GM10847 (cell line): ENCODE results near the gene ALKBH1.

Experiments
- POLR2A ChIP-seq: IDR thresholded peaks from 2 replicates; pipeline ENCODE4 v1.6.1; 2011; ENCODE audit not compliant: insufficient read length; ENCODE audit errors: extremely low read depth

ALKBH1 gene, protein sequence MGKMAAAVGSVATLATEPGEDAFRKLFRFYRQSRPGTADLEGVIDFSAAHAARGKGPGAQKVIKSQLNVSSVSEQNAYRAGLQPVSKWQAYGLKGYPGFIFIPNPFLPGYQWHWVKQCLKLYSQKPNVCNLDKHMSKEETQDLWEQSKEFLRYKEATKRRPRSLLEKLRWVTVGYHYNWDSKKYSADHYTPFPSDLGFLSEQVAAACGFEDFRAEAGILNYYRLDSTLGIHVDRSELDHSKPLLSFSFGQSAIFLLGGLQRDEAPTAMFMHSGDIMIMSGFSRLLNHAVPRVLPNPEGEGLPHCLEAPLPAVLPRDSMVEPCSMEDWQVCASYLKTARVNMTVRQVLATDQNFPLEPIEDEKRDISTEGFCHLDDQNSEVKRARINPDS

DNA sequence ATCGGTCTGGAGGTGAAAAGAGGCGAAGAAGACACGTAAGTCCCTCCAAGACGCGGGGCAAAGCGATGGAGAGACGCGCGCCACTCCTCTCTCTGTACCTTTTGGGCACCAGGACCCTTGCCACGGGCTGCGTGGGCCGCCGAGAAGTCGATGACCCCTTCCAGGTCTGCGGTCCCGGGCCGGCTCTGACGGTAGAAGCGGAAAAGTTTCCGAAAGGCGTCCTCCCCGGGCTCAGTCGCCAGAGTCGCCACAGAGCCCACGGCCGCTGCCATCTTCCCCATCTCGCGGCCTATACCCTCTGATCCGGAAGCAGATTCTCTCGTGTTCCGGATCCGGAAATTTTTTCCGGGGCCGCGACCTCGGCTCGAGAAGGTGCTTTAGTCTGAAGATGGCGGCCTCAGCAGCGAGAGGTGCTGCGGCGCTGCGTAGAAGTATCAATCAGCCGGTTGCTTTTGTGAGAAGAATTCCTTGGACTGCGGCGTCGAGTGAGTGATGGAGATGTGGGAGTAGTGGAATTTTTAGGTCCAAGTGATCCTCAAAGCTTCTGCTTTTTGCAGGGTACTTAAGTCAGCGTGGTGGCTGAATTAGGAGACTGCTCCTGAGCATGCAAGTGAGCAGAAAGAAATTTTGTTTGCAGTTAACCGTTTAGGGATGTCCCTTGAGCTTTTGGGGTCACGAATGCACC, at the start of gene ALKBH1, which contains the start of gene SLIRP:
Gene ALKBH1 (minus strand): TSS at position 300 of the 685 bp plus-strand sequence. CDS start 19 bp downstream, at position 281.
Gene SLIRP (plus strand): TSS at position 380 of the 685 bp plus-strand sequence. CDS start 9 bp downstream, at position 389.
- peak; percentile 90 for TF ChIP-seq POLR2A

DNA sequence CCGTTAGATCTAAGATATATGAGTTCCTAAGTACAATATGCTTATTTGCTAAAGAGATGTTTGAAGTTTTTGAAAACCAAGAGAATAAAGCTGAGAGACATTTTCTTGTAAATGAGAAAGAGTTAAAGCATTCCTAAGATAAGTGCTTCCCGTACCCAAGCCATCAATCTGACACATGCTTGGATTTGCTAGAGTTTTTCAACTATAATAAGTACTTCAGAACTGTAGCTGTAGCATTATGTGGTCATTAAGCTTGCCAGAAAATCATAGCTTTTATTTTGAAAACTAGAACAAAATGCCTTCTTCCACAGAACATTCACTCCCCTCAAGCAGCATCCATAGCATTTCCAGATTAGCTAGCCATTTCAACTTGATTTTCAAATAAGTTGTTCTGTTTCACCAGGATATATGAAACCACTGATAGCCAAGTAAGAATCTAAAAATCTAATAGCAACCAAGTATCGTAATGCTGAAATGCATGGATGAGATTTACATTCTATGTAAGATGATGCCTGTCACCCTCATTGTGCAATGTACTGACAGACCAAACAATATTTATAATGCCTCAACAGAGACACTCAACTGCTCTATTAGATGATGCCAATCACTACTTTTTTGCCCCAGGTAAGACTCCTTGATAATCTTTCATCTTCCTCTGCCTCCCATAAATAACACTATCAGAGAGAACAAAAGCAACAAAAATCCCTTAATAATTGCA, 45.1 kb upstream of the ALKBH1 start:
- no peak for TF ChIP-seq POLR2A

DNA sequence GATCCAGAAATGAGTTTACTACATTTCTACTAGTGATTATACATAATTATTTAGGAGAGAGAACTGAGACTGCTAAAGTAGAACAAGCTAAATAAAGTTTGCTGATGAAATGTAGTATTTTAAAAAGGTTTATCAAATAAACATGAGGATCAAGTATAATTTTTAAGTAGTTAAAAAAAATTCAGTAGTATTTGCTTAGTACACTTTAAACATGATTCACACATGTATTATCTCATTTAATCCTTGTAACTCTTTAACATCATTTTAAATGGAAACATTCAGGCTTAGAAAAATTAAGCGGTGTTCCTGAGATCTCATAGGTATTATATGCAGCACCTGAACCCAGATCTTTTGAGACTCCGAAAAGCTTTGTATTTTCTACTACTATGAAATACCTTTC, 44.4 kb upstream of the ALKBH1 start:
- no peak for TF ChIP-seq POLR2A

DNA sequence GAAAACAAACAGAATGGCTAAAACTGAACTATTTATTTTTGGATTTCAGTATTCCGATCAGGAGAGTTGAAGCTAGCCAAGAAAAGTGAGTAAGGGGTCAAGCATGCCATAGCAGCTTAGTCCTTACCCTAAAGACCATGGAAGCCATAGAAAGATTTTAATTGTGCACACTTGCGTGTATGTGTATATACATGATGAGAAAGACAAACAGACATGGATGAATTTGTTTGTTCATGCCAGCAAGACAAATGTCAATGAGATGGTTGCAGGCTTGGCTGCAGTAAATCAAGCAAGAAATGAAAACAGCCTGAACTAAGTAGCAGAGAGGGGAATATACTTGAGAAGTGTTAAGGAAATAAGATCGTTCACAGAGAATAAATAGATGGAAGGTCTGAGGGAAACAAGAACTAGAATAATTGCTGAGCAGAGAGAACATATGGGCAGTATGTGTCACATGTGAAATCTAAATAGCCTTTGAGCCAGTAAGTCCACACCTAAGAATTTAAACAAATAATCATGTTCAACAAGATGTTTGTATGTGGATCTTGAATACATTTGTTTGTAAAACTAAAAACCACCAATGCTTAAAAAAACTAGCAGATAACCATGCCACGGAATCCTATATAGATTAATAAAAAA, 38.4 kb upstream of the ALKBH1 start:
- no peak for TF ChIP-seq POLR2A

DNA sequence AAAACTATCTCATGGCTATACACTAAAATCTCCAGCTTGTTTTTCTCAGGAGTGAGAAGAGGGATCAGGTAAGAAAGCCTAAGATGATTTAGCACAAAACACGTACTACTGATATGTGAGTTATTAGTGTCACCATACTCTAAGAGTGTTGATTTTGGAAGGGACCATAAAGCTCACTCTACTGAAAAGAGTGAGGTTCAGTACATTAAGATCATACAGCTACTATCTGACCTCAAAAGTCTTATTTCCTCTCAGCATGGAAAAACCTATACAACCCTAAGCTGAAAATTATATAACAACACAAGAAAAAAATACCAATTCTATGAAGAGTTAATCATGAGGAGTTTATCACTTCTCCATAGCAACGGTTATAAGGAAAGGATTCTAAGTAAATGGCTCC, 33.6 kb upstream of the ALKBH1 start:
- no peak for TF ChIP-seq POLR2A

DNA sequence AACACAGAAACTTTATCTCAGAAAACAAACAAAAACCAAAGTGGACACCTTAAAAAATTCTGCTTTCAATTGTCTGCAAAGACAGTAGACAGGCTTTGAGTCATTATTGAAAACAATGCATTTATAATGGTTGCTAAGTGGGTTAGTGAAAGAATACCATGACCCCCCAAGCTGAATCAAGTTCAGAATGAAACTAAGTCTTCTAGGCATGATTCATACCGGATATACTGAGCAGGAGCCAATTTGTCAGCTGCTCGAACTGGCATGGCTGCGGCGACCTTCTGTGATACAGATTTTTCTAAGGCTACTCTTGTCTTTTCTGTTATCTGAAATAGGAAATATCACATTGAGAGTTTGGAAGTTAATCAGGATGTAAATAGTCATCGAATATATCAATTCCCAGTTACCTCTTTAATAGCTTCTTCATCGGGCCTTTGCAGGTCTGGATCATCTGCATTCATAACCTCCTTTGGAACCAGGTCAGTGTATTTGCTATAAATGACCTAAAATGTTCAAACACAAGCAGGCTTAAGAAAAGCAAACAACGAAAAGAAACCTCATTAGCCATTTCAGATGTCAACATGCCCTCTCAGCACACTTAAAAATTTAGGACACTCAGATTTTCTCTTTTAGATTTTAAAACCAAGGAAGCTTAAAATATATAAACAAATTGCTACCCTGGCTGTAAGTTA, 30.9 kb upstream of the ALKBH1 start:
- no peak for TF ChIP-seq POLR2A

DNA sequence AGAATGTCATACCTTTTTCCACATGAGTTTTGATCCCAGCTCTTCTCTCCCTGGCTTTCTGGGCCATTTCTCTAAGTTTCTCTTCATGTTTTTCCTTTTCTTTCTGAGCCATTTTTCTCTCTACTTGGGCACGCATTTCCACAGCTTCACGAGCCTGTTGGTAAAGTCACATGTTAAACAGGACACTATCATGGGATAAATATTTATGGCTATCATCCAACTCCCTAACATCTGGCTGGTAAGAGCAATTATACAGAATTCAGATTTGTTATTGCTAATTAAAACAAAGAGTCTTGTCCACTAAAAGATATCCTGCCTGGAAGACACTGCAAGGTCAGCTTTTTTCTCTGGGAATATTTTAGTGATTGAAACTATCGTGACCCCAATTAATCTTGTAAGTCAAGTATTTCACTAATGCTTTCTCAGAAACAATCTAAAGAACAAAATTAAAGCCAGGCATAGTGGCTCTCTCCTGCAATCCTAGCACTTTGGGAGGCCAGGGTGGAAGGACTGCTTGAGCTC, 23.2 kb upstream of the ALKBH1 start:
- TF ChIP-seq POLR2A: no peak

DNA sequence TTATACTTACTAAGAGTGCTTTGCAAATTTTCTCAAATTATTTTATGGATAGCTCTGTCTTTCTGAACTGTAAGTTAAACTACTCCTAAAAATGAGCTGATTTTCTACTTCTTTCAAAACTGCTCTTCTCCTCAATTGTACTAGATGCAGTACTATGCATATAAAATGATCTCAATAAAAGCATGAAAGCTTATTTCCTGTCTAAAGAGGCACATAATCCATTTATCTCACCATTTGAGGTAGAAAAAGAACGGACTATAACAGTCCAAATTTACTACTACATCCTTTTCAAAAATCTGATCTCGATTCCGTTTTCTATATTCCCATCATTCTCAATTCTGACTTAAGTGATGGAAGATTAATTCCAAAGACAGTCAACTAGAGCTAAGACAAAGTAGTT, 14.5 kb upstream of the ALKBH1 start:
- TF ChIP-seq POLR2A: no peak

DNA sequence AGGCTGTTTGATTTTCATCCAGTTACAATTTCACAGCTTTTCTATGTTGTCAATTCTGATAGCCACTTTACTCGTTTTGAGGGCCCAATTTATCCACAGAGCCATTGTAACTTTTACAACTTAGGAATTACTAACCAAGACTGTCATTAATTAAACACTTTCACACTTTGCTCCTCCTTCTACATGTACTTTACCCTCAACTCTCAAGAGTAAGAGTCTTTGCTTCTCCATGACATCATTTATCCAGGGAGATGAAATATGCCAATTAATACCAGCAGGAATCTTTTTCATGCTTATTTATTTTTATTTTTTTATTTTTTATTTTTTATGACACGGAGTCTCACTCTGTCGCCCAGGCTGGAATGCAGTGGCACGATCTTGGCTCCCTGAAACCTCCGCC, 13.6 kb upstream of the ALKBH1 start:
- no peak for TF ChIP-seq POLR2A

DNA sequence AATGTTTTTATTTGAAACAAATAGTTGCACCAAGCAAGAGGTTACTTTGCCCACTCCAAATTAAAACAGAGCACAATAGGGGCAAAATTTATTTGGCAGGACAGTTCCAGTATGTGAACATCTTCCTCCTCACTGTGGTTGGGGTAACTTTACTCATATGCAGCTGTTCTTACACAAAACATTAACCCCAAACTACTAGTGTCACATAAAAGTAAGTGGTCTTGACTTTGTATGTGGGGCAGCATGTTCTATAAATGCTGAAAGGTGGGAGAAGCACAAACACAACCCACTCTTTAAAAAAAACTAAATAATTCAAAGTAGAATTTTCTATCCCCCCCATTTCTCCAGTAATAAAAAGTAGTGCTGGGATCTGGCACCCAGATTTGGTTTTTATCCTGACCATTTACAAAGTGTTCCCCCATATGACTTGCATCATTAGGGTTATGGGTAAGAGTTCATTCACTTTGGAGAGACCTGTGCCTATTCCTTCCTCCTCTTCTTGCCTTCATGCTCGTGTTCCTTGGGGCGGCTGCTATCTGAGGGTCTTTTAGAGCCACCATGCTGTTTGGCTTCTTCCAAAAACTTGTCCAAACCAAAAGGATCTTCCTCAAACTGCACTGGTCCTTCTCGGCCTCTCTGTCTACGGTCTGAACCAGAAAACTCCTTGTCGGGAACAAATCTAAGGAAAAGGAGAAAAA, 9.9 kb upstream of the ALKBH1 start:
- no peak for TF ChIP-seq POLR2A

DNA sequence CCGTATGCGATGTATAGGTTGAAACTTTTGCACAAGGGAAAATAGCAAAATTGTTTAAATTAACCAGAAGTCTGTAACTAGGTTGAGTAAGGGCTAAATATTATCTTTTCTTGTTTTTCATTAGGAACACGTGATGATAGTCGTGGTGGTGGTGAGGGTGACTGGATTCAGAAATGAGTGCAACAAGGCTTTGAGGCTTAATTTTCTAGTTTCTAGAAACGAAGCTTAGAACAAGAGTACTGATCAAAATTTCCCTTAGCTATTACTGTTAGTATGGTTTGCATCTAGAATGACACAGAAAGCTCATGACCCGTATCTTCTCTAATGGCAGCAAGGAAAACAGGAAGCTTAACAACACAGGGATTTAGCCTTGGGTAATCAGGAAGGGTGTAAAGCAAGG, 7.1 kb upstream of the ALKBH1 start:
- no peak for TF ChIP-seq POLR2A

DNA sequence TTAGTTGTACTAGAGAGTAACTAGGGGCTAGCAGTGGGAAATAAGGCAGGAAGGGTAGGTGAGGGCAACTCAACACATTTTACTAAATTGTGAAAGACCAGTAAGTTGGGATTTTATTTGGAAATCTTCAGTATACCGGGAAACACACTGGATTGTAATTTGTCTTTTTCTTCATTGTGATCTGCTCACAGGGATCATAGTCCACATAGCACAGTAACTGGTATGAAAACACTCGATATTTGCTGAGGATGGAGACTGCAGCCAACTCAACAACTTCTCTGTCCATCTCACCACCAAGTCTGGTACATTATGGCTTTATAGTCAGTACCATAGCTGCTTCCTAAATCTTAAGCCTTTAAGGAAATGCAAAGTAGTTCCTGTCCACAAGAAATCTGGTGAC, 2.5 kb upstream of the ALKBH1 start:
- no peak for TF ChIP-seq POLR2A

DNA sequence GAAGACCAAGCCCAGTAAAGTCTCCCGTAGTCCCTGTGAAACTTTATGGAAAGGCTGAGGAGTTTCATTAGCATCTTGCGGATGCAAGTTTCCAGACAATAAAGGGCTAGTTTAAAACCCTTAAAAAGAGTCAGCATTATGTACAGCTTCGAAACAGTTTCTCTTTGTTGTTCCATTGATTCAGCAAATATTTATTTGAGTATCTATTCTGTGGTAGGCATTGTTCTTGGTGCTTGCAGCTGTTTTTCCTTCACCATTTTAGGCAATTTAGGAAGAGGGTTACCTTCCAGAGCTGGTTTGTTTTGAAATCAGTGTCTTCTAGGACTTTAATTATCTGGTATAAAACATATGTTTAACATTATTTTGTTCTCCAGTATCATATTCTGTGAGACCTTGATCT, 1.6 kb upstream of the ALKBH1 start:
- TF ChIP-seq POLR2A: no peak

DNA sequence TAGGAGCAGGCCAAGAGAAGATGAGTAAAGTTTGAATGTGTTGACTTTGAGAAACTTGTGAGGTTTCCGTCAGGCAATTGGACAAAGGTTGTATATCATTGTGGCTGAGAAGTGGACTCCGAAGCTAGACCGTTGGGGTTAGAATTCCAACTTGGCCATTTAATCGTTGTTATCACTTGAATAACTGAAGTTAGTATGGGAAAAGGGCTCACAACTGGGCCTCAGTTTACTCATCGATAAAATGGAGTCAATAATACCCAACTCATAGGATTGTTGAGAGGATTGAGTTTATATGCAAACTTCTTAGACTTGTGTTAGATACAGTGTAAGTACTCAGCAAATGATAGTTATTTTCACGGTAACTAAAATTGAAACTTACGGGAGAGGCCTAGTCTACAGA, 926 bp upstream of the ALKBH1 start:
- no peak for TF ChIP-seq POLR2A
